Measurements from ENCODE around the gene GPR62. TPM values are rescaled to one million over a fixed set of nuclear protein-coding genes. Genes with fewer than 3 reads are reported as not detected.

The GPR62 gene
- total RNA-seq, 2 experiments from 2014 or later = not detected

GRCh38 chr3:51945031-51945840 lies 9.9 kb upstream of the GPR62 start:
- intact Hi-C loops (cut with micrococcal nuclease; ENCODE audit: unreplicated experiment) = no loop called here
- ChIA-PET CTCF (ENCODE audit: unreplicated experiment) (no interaction called here), POLR2A (interaction anchor here (0.5 kb wide), 2 partner anchors 22 to 24 kb away, joined by 3 read pairs; no protein-coding TSS in a partner anchor)
- DNase-seq (ENCODE audit: low spot score) = no peak
- no peak overlapping the region for H3K4me3 ChIP-seq (ENCODE audit: low read depth, low read length, poor library complexity, severe bottlenecking)
- no TSS peak for BruUV-seq (replicated peaks)
- H2AFZ ChIP-seq (ENCODE audit: low read length) = no peak overlapping the region
- peaks cover 18% of the 10 kb centered on the region for H3K4me1 ChIP-seq (ENCODE audit: insufficient read depth, low read length, poor library complexity, severe bottlenecking)
- H3K36me3 ChIP-seq (ENCODE audit: insufficient read depth, low read length) = no peaks in the 10 kb centered on the region
- TF ChIP-seq EZH2phosphoT487 (IDR thresholded peaks at IDR 0.05; ENCODE audit: borderline replicate concordance, low read depth, low read length) = no peak
- TF ChIP-seq, protein P1, sequence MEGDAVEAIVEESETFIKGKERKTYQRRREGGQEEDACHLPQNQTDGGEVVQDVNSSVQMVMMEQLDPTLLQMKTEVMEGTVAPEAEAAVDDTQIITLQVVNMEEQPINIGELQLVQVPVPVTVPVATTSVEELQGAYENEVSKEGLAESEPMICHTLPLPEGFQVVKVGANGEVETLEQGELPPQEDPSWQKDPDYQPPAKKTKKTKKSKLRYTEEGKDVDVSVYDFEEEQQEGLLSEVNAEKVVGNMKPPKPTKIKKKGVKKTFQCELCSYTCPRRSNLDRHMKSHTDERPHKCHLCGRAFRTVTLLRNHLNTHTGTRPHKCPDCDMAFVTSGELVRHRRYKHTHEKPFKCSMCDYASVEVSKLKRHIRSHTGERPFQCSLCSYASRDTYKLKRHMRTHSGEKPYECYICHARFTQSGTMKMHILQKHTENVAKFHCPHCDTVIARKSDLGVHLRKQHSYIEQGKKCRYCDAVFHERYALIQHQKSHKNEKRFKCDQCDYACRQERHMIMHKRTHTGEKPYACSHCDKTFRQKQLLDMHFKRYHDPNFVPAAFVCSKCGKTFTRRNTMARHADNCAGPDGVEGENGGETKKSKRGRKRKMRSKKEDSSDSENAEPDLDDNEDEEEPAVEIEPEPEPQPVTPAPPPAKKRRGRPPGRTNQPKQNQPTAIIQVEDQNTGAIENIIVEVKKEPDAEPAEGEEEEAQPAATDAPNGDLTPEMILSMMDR (conservative IDR thresholded peaks at IDR 0.05; ENCODE audit: low read length) = no peak
- peaks cover 14% of the 10 kb centered on the region for H3K79me2 ChIP-seq (ENCODE audit: insufficient read depth, low read depth, low read length)
- H3K9me2 ChIP-seq (ENCODE audit: insufficient read depth, low read length) = no peaks in the 10 kb centered on the region
- H4K20me1 ChIP-seq (ENCODE audit: insufficient read depth, low read length) = no peaks in the 10 kb centered on the region
- no peak overlapping the region for H3K27ac ChIP-seq (ENCODE audit: low read depth, low read length, poor library complexity, severe bottlenecking)
- H3K4me2 ChIP-seq (ENCODE audit: low read length) = no peak overlapping the region
- H3K9me3 ChIP-seq (ENCODE audit: low read length) = no peaks in the 10 kb centered on the region

DNA sequence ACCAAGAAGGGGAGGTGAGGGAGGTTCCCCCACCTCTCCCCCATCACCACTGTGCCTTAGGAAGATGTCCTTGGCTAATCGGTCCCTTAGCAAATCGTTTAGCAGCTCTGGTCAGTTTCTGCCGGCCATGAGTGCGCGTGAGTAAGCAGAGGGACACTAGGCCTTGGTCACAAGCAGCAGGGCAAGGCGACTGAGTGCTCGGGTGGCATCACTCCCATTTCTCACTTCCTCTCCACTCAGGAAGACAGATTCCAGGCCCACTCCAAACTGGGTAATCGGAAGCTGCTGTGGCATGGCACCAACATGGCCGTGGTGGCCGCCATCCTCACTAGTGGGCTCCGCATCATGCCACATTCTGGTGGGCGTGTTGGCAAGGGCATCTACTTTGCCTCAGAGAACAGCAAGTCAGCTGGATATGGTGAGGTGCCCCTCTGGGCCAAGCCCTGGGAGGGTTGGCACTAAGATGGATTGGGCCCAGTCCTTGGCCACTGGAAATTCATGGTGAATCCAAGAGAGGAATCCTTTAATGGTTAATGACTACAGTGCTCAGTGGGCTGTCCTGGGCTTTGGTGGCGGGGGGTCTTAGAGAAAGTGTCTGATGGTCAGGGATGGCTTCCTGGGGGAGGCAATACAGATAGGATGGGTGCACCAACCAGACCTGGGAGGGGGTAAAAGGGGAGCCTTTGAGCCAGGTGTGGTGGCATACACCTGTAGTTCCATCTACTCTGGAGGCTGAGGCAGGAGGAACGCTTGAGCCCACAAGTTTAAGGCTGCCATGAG lies 9.1 kb upstream of the GPR62 start:
- CTCF ChIA-PET (ENCODE audit: unreplicated experiment) = interaction anchor here (0.8 kb wide), 1 partner anchor 20 kb away, joined by 3 read pairs; no protein-coding TSS in a partner anchor
- Histone ChIP-seq H3K27ac (ENCODE audit: low read depth, low read length, poor library complexity, severe bottlenecking) (no peak overlapping the region), H3K9me3 (ENCODE audit: low read length) (no peaks in the 10 kb centered on the region), H3K4me2 (ENCODE audit: low read length) (no peak overlapping the region), H2AFZ (ENCODE audit: low read length) (no peak overlapping the region), H3K79me2 (ENCODE audit: insufficient read depth, low read depth, low read length) (peaks cover 5% of the 10 kb centered on the region), H3K4me1 (ENCODE audit: insufficient read depth, low read length, poor library complexity, severe bottlenecking) (peaks cover 11% of the 10 kb centered on the region), H3K9me2 (ENCODE audit: insufficient read depth, low read length) (no peaks in the 10 kb centered on the region), H4K20me1 (ENCODE audit: insufficient read depth, low read length) (no peaks in the 10 kb centered on the region), H3K4me3 (ENCODE audit: low read depth, low read length, poor library complexity, severe bottlenecking) (no peak overlapping the region), H3K36me3 (ENCODE audit: insufficient read depth, low read length) (no peaks in the 10 kb centered on the region)
- no peak for TF ChIP-seq EZH2phosphoT487 (IDR thresholded peaks at IDR 0.05; ENCODE audit: borderline replicate concordance, low read depth, low read length)
- TF ChIP-seq, protein P1 (conservative IDR thresholded peaks at IDR 0.05; ENCODE audit: low read length) = no peak
- DNase-seq (ENCODE audit: low spot score) = no peak
- POLR2A ChIA-PET = interaction anchor here (0.5 kb wide), 1 partner anchor 21 kb away, joined by 3 read pairs; no protein-coding TSS in a partner anchor
- no TSS peak for BruUV-seq (replicated peaks)
- intact Hi-C loops (cut with micrococcal nuclease; ENCODE audit: unreplicated experiment) = no loop called here

All from OCI-LY7 (cell line).